HUES6 (cell line): ENCODE results near the gene PRDM16.

Experiments
- H3K27ac ChIP-seq: 2 replicates; pipeline ENCODE4 v1.7.0; 2013; ENCODE audit warnings: low read depth, mild to moderate bottlenecking, low read length, inconsistent platforms
- H3K27me3 ChIP-seq: 2 replicates; pipeline ENCODE4 v1.6.1; 2013; ENCODE audit warnings: low read length; ENCODE audit not compliant: control insufficient read depth, insufficient read depth
- H3K36me3 ChIP-seq: 2 replicates; pipeline ENCODE4 v1.6.1; 2013; ENCODE audit warnings: low read length; ENCODE audit not compliant: control insufficient read depth, insufficient read depth
- H3K4me1 ChIP-seq: 2 replicates; pipeline ENCODE4 v1.6.1; 2013; ENCODE audit warnings: low read length; ENCODE audit not compliant: control insufficient read depth, insufficient read depth
- H3K4me3 ChIP-seq: 2 replicates; pipeline ENCODE4 v1.5.1; 2013; ENCODE audit warnings: low read depth, low read length
- H3K9ac ChIP-seq: one replicate; pipeline ENCODE4 v1.6.1; 2013; ENCODE audit warnings: mild to moderate bottlenecking, low read length
- H3K9me3 ChIP-seq: 2 replicates; pipeline ENCODE4 v1.6.1; 2013; ENCODE audit warnings: low read depth, low read length; ENCODE audit not compliant: control insufficient read depth, insufficient read depth

Gene PRDM16

DNA sequence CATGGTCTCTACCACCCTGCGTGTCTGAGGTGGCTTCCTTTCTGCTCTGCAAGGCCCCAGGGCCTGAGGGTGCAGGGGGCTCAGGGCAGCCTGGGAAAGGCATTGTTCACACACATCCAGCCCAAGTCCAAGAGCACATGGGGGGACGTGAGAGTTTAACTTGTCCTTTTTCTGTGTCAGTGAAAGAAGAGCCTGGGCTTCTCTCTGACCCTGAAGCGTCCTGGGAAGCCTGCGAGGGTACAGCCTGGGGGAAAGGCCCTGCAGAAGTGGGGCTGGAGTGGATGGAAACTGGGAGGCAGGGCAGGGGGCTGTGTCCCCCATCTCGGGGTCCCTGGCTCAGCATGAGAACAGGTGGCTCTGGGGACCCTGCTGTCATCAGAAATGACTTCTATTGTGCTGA, 181.6 kb downstream of the PRDM16 start:
- Histone ChIP-seq H3K36me3 (no peaks in the 10 kb centered on the region), H3K27ac (no peak overlapping the region), H3K9me3 (no peaks in the 10 kb centered on the region), H3K27me3 (peaks cover 30% of the 10 kb centered on the region), H3K9ac (no peak overlapping the region), H3K4me3 (no peak overlapping the region), H3K4me1 (peaks cover 11% of the 10 kb centered on the region; the same call in 1 of the 2 replicates)

DNA sequence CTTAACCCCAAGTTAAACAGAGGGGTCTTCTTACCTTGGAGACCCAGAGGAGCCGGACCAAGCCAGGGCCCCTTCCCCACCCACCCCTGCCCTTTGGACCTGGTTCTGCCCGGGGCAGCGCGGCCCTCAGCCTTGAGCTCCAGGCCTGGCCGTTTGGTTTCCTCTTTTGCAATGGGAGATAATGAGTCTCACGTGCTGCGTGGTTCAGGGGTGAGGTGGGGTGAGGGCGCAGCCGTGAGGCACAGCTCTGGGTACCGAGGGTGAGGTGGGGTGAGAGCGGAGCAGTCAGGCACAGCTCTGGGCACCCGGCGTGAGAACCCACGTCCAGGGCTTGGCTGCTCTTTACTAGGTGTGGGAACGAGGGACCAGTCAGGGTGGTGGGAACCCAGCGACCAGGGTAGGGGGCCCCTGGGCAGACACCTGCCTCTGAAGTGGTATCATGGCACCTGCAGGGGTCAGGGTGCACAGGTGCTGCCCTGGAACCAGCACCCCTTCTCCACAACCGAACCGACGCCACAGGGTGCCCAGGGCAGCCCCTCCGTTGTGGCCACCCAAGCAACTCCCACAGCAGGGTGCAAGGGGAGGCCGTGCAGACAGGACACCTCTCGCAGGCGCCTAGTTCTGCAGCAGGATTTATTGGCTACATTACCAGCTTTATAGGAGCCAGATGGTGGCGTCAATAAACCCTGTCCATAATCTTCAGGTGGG, 182.2 kb downstream of the PRDM16 start:
- Histone ChIP-seq H3K4me1 (peaks cover 11% of the 10 kb centered on the region; the same call in 1 of the 2 replicates), H3K27ac (no peak overlapping the region), H3K27me3 (peaks cover 25% of the 10 kb centered on the region), H3K9ac (no peak overlapping the region), H3K4me3 (no peak overlapping the region), H3K36me3 (no peaks in the 10 kb centered on the region), H3K9me3 (no peaks in the 10 kb centered on the region)

DNA sequence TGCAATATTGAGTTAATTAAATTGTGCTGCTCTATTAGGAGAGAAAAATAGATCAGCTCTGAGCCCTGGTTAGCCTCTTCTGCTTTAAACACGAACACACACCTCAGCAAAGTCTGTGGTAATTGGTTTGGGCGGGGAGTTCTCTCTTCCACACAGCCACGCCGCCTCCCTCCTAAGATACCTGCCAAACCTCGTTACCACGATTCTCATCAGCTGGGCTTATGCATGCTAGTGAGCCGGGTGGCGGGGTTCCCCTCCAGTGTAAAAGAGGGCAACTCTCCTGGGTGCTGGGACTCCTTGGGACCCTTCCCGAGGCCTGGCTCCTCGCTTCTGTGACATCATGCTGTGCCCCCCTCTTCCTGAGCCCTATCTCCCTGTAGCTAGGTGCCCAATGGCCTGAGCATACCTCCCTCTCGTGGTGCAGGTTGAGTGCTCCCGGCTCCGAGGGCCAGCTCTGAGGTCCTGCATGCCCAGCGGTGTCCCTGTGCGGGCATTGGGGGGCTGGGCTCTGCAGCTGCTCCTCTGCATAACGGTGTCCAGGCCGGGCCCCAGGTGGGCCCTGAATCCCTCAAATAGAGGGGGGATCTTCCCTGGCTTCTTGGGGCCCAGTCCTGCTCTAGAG, 182.9 kb downstream of the PRDM16 start:
- H3K9ac ChIP-seq = no peak overlapping the region
- H3K9me3 ChIP-seq = no peaks in the 10 kb centered on the region
- H3K27me3 ChIP-seq = peaks cover 20% of the 10 kb centered on the region
- no peaks in the 10 kb centered on the region for H3K36me3 ChIP-seq
- peaks cover 11% of the 10 kb centered on the region; the same call in 1 of the 2 replicates for H3K4me1 ChIP-seq
- no peak overlapping the region for H3K4me3 ChIP-seq
- H3K27ac ChIP-seq = no peak overlapping the region

DNA sequence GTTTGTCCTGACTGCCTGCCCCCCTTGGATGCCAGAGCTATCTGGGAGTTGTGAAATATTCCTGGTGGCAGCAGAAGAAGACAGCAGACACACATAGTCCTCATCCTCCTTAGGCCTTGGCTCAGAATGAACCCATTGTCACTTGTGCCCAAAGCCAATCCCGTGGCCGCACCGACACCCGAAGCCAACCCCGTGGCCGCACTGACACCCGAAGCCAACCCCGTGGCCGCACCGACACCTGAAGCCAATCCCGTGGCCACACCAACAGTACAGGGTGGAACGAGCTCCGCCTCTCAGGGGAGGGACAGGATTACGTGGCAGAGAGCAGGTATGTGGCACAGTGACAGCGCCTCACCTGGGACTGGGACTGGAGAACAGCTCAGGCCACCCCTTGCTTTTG, 186.7 kb downstream of the PRDM16 start:
- no peaks in the 10 kb centered on the region for H3K9me3 ChIP-seq
- no peak overlapping the region for H3K27ac ChIP-seq
- H3K36me3 ChIP-seq = no peaks in the 10 kb centered on the region
- no peak overlapping the region for H3K4me3 ChIP-seq
- H3K4me1 ChIP-seq = no peaks in the 10 kb centered on the region
- H3K9ac ChIP-seq = no peak overlapping the region
- H3K27me3 ChIP-seq = no peaks in the 10 kb centered on the region; the same call in 1 of the 2 replicates

DNA sequence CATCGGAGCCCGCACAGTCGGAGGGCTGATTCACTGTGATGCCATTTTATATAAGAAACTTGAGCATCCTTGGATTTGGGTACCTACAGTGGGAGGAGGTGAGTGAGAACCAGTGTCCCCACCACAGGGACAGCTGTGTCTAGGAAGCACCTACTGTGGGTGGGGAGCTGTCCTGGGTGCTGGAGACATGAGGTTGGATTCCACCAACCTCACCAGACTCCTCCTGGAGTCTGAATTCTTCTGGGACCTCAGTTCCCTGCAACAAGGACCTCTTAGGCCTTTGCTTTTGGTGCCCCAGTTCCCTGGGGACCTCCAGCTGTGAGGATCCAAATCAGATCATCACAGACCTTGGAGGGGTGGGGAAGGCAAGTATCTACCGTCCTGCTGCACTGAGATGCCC, 188.8 kb downstream of the PRDM16 start:
- Histone ChIP-seq H3K4me1 (no peaks in the 10 kb centered on the region), H3K9ac (no peak overlapping the region), H3K4me3 (no peak overlapping the region), H3K9me3 (no peaks in the 10 kb centered on the region), H3K27ac (no peak overlapping the region), H3K36me3 (no peaks in the 10 kb centered on the region), H3K27me3 (no peaks in the 10 kb centered on the region; the same call in 1 of the 2 replicates)

DNA sequence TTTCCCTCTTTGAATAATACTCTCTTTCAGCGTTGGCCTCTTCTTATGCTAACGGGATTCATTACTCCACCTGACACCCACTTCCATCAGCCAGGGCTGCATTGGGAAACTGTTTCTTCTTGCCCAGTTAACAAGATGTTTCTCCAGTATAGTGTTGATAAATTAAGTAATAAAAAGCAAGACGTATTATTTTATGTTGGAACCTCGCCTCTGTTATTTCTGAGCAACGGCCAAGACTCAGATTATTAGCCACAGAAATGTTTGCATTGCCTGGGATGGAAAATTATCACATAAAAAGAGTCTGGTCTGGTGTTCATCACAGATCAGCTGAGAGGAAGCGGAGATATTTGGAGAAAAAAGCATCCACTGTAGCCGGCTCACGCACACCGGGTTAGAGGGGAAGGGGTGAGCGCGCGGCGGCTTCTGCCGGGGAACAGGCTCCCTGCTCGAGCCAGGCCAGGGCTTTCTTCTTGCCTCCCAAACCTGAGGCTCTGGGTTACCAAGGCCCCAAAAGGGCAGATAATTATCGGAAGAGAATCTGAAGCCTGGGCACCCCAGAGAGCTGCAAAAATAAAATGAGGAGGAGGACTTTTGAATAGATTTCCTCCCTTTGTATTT, 189.5 kb downstream of the PRDM16 start:
- H3K27ac ChIP-seq = no peak overlapping the region
- no peak overlapping the region for H3K9ac ChIP-seq
- H3K9me3 ChIP-seq = no peaks in the 10 kb centered on the region
- H3K4me1 ChIP-seq = no peaks in the 10 kb centered on the region
- H3K36me3 ChIP-seq = no peaks in the 10 kb centered on the region
- H3K4me3 ChIP-seq = no peak overlapping the region
- H3K27me3 ChIP-seq = no peaks in the 10 kb centered on the region; the same call in 1 of the 2 replicates

DNA sequence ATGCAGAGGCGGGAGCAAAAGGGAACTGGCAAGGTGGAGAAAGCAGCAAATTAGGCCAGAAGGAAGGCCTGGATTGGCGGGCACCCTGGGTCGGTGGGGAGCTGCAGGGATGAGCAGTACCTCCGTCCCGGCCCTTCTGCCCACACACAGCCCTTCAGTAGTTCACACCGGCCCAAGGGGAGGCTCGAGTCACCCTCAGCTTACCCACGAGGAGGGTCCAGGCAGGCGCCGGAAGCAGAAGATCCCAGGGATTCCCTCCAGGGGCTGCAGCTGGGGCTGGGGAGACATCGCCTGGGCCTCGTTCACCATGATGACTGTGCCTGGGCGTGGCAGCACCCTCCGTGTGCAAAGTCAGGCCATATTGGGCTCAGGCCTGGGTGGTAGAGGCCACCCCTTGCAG, 190.0 kb downstream of the PRDM16 start:
- no peaks in the 10 kb centered on the region; the same call in 1 of the 2 replicates for H3K27me3 ChIP-seq
- no peak overlapping the region for H3K27ac ChIP-seq
- H3K9me3 ChIP-seq = no peaks in the 10 kb centered on the region
- H3K9ac ChIP-seq = no peak overlapping the region
- no peaks in the 10 kb centered on the region for H3K4me1 ChIP-seq
- H3K4me3 ChIP-seq = no peak overlapping the region
- no peaks in the 10 kb centered on the region for H3K36me3 ChIP-seq

DNA sequence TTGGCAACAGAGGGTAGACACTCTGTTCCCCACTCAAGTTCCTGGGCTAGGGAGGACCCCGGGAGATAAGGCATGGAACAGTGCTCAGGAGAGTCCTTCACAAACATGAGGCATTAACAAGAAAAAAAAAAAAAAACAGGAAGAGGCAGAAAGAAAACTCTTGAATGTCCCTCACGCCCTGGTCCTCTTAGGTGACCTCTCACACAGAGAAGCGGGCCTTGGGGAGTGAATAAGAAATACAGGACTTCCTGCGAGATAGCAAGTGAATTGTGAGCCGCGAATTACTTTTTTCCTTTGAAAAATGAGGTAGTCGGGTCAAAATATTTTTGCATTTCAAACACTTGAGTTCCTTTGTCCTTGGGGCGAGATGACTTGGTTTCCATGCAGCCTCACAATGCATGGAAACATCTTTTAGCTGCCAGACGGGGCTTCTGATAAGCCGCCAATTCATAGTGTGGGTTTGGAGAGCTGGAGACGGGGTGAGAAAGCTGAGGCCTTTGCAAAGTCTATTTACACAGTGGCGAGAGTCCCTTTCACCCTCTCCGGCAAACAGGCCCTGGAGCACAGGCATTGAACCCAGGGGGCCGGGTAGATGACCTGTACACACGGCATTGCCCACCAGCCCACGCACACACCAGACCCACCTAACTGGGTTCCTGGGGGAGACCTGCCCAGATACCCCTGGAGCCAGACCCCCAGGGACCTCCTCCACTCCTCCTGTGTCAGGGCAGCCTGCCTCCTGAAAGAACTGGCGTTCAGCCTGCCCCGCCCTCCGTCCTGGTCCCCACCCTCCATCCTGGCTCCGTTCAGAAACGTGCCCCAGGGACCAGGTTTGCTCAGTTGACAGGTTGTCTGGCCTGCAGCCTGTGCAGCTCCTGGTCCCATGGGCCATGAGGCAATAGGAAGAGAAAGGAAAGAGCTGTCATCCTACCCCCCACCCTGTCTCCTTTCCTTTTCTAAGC, 192.3 kb downstream of the PRDM16 start:
- Histone ChIP-seq H3K9ac (no peak overlapping the region), H3K27ac (no peak overlapping the region), H3K36me3 (no peaks in the 10 kb centered on the region), H3K9me3 (no peaks in the 10 kb centered on the region), H3K4me3 (no peak overlapping the region), H3K4me1 (no peaks in the 10 kb centered on the region), H3K27me3 (no peaks in the 10 kb centered on the region; the same call in 1 of the 2 replicates)

DNA sequence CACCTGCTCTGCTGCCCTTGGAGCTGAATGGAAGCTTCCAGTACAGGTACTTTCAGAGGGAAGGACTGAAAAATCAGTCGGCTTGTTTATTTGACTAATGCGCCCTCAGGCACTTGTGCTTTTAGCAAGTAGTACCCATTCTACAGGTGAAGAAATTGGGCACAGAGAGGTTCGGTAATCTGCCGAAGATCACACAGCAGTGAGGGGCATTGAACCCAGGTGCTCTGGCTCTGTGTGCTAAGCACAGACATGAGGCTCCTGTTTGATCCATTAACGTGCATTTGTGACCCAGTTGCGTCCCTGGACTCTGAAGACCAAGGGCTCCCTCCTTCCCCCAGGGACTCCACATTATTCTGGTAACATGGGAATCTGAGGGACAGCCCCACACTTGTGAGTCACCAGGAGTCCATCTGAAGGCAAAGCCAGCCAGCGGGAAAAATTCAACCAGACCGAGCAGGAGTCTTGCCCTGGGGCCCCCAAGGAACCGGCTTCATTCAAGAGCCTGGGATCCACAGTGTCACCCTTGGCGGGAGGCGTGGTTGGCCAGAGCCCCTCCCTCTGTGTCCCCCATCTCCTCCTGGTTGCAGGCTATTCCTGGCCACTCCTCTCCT, 193.1 kb downstream of the PRDM16 start:
- Histone ChIP-seq H3K4me1 (no peaks in the 10 kb centered on the region), H3K27me3 (no peaks in the 10 kb centered on the region; the same call in 1 of the 2 replicates), H3K9ac (no peak overlapping the region), H3K9me3 (no peaks in the 10 kb centered on the region), H3K27ac (no peak overlapping the region), H3K4me3 (no peak overlapping the region), H3K36me3 (no peaks in the 10 kb centered on the region)

DNA sequence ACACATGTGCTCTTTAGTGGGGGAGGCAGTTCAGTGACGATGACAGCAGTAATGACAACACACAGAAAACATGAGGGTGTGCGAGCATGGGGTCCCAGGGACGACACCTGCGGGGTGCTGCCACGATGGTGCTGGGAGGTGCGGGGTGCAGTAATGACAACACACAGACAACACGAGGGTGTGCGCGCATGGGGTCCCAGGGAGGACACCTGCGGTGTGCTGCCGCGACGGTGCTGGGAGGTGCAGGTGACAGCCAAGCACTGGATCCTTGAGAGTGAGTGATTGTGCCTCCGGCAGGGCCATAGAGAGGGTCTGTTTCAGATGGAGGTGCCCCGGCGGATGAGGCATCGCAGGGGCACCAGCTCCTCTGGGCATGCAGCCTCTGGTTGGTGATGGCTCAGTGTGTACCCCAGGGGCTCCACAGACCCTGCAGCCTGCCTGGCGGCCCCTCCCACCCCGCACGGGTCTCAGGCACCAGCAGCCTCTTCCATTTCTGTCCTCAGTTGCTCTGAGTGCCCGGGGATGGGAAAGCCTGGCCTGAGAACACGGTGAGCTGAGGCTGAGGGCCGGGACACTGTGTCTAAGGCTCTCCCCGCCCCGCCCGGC, 193.8 kb downstream of the PRDM16 start:
- no peaks in the 10 kb centered on the region for H3K36me3 ChIP-seq
- H3K4me3 ChIP-seq = no peak overlapping the region
- no peaks in the 10 kb centered on the region; the same call in 1 of the 2 replicates for H3K27me3 ChIP-seq
- no peak overlapping the region for H3K9ac ChIP-seq
- no peak overlapping the region for H3K27ac ChIP-seq
- no peaks in the 10 kb centered on the region for H3K9me3 ChIP-seq
- no peaks in the 10 kb centered on the region for H3K4me1 ChIP-seq
